GM12864 (cell line): Measurements from ENCODE around the gene ABHD14A.

Source experiments
- DNase-seq: peaks from one replicate; pipeline ENCODE4 v3.0.0-alpha.2; 2011; ENCODE audit warnings: low read depth
- H3K4me3 ChIP-seq: 2 replicates; pipeline ENCODE4 v1.5.1; 2011; ENCODE audit warnings: mild to moderate bottlenecking, low read depth, low read length, control low read depth
- TF ChIP-seq, protein P1 (sequence below): IDR thresholded peaks from 2 replicates; pipeline ENCODE4 v1.5.1; 2011; ENCODE audit warnings: low read depth, mild to moderate bottlenecking, moderate library complexity, low read length, control low read depth, inconsistent platforms; ENCODE audit errors: missing control alignments

Gene ABHD14A

DNA sequence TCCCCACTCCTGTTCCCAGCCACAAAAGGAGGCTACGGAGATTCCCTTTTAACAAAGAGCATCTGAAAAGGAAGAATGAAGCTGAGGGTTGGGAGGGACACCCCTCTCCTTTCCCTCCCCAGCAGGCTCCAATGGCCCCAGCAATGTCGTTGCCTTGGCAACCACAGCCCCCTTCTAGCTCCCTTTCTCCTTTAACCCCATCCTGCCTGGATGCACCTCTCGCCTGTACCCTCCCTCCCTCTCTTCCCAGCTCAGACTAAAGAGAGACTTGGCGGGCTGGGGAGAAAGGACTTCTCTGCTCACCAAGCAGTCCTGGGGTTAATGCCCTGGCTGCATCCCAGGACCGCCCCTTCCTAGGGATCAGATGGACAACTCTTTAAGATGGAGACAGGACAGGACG lies 27.9 kb downstream of the ABHD14A start:
- TF ChIP-seq, protein P1, sequence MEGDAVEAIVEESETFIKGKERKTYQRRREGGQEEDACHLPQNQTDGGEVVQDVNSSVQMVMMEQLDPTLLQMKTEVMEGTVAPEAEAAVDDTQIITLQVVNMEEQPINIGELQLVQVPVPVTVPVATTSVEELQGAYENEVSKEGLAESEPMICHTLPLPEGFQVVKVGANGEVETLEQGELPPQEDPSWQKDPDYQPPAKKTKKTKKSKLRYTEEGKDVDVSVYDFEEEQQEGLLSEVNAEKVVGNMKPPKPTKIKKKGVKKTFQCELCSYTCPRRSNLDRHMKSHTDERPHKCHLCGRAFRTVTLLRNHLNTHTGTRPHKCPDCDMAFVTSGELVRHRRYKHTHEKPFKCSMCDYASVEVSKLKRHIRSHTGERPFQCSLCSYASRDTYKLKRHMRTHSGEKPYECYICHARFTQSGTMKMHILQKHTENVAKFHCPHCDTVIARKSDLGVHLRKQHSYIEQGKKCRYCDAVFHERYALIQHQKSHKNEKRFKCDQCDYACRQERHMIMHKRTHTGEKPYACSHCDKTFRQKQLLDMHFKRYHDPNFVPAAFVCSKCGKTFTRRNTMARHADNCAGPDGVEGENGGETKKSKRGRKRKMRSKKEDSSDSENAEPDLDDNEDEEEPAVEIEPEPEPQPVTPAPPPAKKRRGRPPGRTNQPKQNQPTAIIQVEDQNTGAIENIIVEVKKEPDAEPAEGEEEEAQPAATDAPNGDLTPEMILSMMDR = no peak
- H3K4me3 ChIP-seq = no peak overlapping the region

DNA sequence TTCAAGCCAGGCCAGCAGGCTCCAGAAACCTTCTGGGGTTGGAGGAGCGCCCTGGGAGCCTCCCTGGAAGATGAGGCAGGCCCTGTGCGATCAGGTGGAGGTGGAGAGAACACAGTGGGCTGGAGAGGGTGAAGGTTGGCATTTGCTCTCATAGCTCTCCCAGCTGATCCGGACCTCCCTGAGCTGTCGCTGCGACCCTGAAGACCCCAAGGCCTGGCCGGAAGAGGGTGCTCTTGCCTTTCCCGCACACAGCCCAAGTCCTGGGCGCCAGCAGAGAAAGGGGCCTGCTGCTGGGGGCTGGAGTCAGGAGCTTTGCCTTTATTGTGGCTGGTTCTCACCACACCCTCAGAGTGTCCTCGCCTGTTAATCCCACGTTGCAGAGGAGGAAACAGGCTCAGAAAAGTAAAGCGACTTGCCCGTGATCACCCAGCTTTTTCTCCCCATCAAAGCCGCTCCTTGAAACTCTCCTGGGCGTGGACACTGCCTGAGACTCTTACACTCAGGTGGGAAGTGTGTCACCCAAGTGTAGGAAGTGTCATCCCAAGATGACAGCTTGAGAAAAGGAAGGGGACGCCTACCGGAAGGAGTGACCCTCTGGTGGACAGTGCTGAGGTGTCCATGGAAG lies 29.4 kb downstream of the ABHD14A start:
- DNase-seq = no peak
- H3K4me3 ChIP-seq = no peak overlapping the region
- TF ChIP-seq, protein P1 = peak; percentile 1

More for the DNA sequence above, 27.9 kb downstream of the ABHD14A start:
- no peak for DNase-seq

- no peak for DNase-seq
- TF ChIP-seq, protein P1 = no peak
- H3K4me3 ChIP-seq = no peak overlapping the region
Measured at GRCh38 chr3:52004906-52005395, 30.1 kb downstream of the ABHD14A start.

DNA sequence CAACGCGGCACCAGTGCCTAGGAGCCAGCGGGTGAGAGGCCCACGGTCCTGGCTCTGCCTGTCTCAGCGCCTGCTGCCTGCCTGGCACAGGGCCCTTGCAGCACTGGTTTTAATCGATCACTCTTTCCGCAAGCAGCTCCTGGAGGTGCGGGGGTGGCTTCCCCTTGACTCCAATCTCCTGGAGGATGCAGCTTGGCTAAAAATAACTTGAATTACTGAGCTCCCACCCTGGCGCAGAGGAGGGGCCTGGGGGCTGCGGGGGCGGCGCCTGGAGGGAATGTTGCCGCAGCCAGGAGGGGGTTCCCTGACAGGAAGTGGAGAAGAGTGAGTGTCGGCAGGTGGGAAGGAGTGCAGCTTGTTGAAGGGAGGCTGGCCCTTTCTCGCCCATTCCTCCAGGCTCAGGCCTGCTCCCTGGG lies 30.7 kb downstream of the ABHD14A start:
- no peak overlapping the region for H3K4me3 ChIP-seq
- TF ChIP-seq, protein P1 = no peak
- no peak for DNase-seq

- no peak overlapping the region for H3K4me3 ChIP-seq
- TF ChIP-seq, protein P1 = no peak
- DNase-seq = no peak
Measured at GRCh38 chr3:52006017-52006819, 31.4 kb downstream of the ABHD14A start.

GRCh38 chr3:52006820-52007133 lies 31.9 kb downstream of the ABHD14A start:
- H3K4me3 ChIP-seq = no peak overlapping the region
- TF ChIP-seq, protein P1 = no peak
- DNase-seq = no peak
